ENCODE measurements around the gene AKAP13.

DNA sequence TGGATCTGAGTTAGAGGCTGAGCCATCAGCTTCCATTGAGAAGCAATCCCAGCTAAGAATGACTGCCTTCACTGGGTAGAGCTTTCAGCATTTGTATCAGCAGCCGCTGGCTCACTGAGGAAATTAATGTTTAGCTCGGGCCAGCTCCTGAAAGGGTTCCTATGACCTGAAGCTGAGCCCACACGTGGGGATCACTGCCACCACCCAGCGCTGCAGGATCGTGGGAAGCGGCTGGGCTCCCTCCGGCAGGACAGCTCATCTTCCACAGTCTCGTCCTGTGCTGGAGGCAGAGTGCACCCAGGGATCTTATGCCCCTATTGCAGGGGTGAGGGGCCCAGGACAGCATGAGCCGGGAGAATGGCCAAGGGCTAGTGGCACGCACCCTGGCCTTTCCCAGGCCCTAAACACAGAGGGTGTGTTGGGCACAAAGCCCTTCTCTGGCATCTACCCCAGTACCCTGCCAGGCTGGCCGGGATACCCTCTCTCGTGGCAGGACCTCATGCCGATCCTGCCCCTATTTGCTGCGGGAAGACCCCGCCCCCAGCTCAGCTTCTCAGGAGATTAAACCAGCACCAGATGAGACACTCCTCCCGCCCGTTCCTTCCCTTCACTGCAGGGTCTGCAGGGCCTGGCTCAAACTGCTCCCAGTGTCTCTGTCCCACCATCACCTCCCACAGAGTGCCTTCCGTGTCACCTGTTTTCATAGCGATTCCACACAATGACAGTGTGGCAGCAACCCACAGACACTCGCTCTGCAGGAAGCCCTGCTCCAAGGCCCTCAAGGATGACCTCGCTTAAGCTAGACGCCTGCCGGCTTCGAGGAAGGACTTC, 385.8 kb downstream of the AKAP13 start:
- TF ChIP-seq, protein P1, sequence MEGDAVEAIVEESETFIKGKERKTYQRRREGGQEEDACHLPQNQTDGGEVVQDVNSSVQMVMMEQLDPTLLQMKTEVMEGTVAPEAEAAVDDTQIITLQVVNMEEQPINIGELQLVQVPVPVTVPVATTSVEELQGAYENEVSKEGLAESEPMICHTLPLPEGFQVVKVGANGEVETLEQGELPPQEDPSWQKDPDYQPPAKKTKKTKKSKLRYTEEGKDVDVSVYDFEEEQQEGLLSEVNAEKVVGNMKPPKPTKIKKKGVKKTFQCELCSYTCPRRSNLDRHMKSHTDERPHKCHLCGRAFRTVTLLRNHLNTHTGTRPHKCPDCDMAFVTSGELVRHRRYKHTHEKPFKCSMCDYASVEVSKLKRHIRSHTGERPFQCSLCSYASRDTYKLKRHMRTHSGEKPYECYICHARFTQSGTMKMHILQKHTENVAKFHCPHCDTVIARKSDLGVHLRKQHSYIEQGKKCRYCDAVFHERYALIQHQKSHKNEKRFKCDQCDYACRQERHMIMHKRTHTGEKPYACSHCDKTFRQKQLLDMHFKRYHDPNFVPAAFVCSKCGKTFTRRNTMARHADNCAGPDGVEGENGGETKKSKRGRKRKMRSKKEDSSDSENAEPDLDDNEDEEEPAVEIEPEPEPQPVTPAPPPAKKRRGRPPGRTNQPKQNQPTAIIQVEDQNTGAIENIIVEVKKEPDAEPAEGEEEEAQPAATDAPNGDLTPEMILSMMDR (IDR thresholded peaks at IDR 0.05): no peak
- no peak for TF ChIP-seq POLR2A (IDR thresholded peaks at IDR 0.05)
